HG02571 (cell line): ENCODE results near the gene RBM17.
A peak's percentile ranks its signal among the peaks of the same experiment; 100 is the strongest.
"Not testable (repeated sequence)": the region's sequence is repeated elsewhere in the genome, so short reads cannot be mapped to it uniquely, and the experiment has no call there.

Source experiments
- ATAC-seq: cut with Tn5 transposase; IDR thresholded peaks from one replicate; pipeline ENCODE4 v1.9.1; 2021; ENCODE audit warnings: mild to moderate bottlenecking, moderate library complexity; ENCODE audit not compliant: unreplicated experiment

The RBM17 gene

GRCh38 chr10:6151087-6151977 lies 62.5 kb downstream of the RBM17 start:
- peak; percentile 69 for ATAC-seq

GRCh38 chr10:6153845-6154244 lies 65.0 kb downstream of the RBM17 start:
- no peak for ATAC-seq

DNA sequence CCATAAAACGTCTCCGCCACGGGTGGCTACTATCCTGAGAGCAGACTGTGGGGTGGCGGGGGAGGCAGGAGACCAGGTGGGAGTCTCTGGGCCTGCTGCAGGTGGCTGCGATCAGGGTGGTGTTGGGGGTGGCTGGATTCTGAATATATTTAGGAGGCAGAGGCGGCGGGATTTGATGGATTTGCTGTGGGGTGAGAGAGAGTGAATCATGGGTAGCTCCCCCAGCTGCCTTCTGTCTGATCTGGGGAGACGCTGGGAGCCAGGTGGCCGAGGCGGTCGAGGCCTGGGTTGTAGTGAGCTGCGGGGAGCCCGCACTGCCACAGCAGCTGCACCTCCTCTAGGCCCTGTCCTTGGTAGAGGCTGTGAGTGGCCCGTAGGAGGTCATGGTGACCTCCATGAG lies 65.7 kb downstream of the RBM17 start:
- no peak for ATAC-seq

DNA sequence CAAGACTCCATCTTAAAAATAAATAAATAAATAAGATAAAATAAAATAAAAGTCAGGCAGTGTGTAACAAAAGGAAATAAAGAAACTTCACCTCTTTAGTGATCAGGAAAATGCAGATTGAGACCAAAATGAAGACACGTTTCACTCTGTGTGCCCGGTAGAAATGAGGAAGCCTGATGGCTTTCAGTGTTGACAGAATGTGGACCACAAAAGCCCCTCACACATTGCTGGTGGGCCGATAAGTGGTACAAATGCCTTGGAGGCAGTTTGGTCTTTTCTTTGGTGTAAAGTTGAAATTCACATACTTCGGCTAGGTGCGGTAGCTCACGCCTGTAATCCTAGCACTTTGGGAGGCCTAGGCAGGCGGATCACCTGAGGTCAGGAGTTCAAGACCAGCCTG lies 69.4 kb downstream of the RBM17 start:
- ATAC-seq = no peak

DNA sequence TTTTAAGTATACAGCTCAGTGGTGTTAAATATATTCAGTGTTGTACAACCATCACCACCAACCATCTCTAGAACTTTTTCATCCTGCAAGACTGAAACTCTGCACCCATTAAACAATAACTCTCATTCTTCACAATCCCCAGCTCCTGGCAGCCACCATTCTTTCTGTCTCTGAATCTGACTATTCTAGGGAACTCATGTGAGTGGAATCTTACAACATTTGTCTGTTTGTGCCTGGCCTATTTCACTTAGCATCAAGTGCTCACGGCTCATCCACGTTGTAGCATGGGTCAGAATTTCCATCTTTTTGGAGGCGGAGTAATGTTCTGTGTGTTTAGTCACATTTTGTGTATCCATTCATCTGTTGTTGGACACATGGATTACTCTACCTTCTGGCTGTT lies 73.1 kb downstream of the RBM17 start:
- ATAC-seq = no peak

DNA sequence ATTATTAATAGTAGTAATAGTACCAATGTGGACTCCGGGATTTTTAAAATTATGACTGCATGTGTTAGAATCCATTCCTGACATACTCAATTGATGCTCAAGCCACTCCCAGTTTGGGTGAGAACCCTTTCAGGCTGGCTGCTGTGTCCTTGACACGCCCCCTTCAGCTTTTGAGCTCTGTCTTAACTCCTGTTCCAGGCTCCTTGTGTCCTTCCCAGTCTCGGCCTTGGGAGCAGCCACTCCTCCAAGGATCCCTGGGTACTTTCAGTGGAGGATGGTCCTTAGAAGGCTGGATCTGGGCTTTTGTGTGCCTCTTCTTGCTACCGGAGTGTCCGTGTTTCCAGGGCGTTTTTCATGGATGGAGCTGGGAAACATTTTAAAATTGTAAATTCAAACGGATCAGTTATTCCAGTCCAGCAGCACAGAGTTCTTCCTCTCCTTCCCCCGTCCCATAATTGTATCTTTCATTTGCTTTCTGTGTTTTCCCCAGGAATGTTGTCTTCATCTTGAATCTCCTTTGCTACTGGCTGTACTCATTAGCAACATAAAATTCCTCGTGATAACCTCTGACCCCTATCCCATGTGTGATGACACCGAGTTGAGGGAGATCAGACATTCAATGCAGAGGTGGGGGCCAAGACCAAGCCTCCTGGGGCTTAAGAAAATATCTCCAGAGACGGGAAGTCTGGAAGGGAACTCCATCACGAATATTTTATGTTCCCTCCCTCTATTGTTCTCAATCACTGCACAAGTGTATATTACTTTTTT lies 73.9 kb downstream of the RBM17 start:
- no peak for ATAC-seq

DNA sequence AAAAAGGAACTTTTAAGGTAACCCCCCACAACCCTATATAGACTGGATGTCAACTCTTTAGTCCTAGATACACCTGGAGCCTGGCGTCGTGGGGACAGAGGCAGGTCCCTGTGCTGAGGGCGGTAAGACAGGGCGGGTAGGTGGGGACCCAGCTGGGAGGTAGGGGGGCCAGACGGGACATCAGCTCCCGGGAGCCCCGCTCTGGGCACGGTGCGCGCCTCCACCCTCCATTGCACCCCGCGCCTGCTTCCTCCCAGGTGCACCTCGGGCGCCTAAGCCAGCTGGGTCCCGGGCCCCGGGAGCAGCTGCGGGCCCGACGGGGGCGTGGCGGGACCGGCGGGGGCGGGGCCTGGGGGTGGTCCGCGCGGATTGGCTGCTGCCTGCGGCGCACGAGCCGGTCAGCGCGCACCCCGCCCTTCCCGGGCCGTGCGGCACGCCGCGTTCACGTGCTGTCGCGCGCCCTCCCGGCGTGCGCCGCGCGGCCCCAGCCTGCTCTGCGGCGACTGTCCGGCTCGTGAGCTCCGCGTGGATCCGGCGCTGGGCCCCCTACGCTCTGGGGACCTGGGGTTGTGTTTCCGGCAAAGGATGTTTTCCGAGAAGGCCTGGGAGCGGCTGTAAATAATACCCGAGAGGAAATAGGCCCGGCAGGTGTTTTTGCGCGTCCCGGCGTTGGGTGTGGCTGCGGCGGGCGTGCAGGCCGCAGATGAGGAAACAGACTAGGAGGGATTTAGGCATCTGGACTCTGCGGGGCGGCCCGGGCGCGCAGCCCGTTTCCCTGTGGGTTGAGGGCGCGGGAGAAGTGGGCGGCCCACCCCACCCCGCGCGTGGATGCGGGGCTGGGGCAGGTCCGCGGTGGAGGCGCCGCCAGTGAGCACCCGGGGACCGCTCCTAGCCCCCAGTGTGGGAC lies 74.8 kb downstream of the RBM17 start:
- ATAC-seq = peak; percentile 94

DNA sequence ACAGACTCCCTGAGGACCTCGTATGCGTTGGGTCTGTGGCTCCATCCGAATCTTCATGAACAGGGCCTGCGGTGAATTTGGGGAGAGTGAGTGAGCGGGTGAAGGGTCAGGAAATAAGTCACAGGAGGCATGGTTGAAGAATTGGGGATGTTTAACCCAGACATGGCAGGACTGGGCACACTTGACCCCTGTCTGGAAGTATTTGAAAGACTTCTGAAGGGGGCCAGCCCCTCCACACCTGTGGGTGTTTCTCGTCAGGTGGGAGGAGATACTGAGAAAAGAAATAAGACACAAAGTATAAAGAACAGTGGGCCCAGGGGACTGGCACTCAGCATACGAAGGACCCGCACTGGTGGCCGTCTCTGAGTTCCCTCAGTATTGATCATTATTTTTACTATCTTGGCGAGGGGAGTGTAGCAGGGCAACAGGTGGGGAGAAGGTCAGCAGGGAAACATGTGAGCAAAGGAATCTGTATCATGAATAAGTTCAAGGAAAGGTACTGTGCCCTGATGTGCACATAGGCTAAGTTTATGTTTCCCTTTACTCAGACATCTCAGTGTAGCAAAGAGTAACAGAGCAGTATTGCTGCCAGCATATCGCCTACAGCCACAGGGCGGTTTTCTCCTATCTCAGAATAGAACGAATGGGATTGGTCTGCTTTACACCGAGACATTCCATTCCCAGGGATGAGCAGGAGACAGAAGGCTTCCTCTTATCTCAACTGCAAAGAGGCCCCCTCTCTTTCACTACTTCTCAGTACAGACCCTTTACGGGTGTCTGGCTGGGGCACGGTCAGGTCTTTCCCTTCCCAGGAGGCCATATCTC lies 75.6 kb downstream of the RBM17 start:
- no peak for ATAC-seq

GRCh38 chr10:6165221-6165725 lies 76.4 kb downstream of the RBM17 start:
- no peak for ATAC-seq

GRCh38 chr10:6165933-6166332 lies 77.1 kb downstream of the RBM17 start:
- not testable (repeated sequence) for ATAC-seq
